Measurements from ENCODE around the gene RPP25.

Gene RPP25

DNA sequence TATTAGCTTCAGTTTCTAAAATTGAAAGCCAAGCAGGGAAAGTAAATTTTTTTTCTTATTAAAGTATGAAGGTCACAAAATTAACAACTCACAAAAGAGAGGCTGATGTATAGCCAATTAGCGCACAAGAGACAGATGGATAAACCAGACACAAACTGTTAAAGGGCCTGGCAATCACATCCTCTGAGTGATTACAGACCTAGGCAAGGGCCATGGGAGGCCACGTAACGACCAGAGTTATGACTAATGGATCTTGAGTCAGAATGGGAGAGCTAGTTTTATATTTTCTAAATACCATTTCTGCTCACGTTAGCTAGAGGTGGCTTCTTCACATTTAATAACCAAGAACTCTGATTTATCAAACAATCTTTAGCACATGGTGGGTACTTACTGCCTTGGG, 21.0 kb upstream of the RPP25 start:
- Histone ChIP-seq H3K36me3 (no peaks in the 10 kb centered on the region), H4K20me1 (no peaks in the 10 kb centered on the region; a peak in 1 of 22 replicates), H3K27me3 (no peaks in the 10 kb centered on the region), H3K9me3 (replicated peaks in 1 of 11) (no peaks in the 10 kb centered on the region), H3K4me3 (no peak overlapping the region), H3K4me2 (no peak overlapping the region), H3K9ac (no peak overlapping the region), H3K27ac (no peak overlapping the region), H3K4me1 (no peaks in the 10 kb centered on the region)
- no peak for TF ChIP-seq Cebpa-rat (IDR thresholded peaks at IDR 0.05)

DNA sequence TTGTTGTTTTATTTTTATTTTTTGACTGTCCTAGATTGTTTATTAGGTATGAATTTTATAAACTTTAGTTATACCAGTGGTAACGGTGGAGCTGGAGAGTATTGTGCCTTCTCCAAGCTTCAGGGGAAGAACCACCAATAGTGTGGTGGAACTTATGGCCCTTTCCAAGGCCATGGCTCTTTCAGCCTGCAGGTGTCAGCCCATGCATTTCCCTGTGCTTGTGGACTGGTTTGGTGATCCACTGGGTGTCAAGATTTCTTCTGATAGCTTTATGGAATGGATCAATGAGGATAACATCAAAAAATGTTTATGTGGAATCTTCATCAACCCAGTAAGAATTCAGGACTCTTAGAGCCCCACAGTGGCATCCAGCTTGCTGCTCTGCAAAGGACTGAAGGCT, 19.6 kb upstream of the RPP25 start:
- Histone ChIP-seq H3K9ac (no peak overlapping the region), H3K9me3 (replicated peaks in 1 of 11) (no peaks in the 10 kb centered on the region), H3K36me3 (no peaks in the 10 kb centered on the region), H3K4me3 (no peak overlapping the region), H3K4me2 (no peak overlapping the region), H3K27ac (no peak overlapping the region), H3K27me3 (no peaks in the 10 kb centered on the region), H3K4me1 (no peaks in the 10 kb centered on the region), H4K20me1 (no peaks in the 10 kb centered on the region; a peak in 1 of 22 replicates)
- no peak for TF ChIP-seq Cebpa-rat (IDR thresholded peaks at IDR 0.05)

DNA sequence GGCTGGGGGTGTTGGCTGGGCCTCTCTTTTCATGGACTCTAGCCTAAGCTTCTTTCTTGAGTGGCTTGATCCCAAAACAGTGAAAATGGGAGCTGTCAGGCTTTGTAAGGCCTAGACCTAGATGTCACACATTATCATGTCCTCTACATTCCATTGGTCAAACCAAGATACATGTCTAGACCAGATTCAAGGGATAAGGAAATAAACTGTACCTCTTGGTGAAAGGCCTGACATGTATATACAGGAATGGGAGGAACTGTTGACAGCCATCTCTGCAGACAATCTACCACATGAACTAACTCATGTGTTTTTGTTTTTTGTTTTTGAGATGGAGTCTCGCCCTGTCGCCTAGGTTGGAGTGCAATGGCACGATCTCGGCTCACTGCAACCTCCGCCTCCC, 11.1 kb upstream of the RPP25 start:
- H3K27me3 ChIP-seq = no peaks in the 10 kb centered on the region
- H3K9me3 ChIP-seq (replicated peaks in 1 of 11) = no peaks in the 10 kb centered on the region
- H3K4me1 ChIP-seq = 0 out of 20 replicates have a peak, but pooled peaks cover 0 to 7% (median 0%) of the 10 kb centered on the region in 10 experiments
- no peaks in the 10 kb centered on the region; a peak in 1 of 22 replicates for H4K20me1 ChIP-seq
- no peak overlapping the region for H3K4me2 ChIP-seq
- H3K27ac ChIP-seq = no peak overlapping the region
- no peaks in the 10 kb centered on the region for H3K36me3 ChIP-seq
- H3K4me3 ChIP-seq = no peak overlapping the region
- no peak overlapping the region for H3K9ac ChIP-seq
- no peak for TF ChIP-seq Cebpa-rat (IDR thresholded peaks at IDR 0.05)

DNA sequence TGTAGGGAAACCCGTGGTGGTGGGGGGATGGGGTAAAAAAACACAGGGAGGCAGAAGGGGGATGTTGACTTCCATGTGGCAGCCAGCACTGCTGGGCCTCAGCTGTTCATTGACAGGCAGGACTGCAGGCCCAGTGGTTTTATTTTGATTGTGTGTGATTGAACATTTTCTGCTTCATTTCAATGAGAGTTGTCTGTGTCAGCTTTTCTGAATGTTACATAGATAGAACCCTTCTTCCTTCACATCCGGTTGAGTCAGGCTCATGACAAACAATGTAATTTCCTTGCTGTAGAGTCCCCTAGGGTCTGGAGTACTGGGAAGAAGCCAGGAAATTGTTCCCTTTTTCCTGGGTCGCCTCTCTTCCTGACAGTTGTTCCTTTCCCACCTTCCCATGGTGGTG, 8.2 kb upstream of the RPP25 start:
- Histone ChIP-seq H3K27ac (no peak overlapping the region), H3K4me2 (peak overlapping the region in 1 of 11 experiments; percentile 17; a peak in 1 of 22 replicates), H3K9me3 (replicated peaks in 1 of 11) (no peaks in the 10 kb centered on the region), H3K36me3 (no peaks in the 10 kb centered on the region), H3K4me1 (peaks cover 0 to 13% (median 7%) of the 10 kb centered on the region in 10 experiments; a peak in 9 of 20 replicates), H3K4me3 (no peak overlapping the region), H3K27me3 (peaks cover 7 to 20% (median 18%) of the 10 kb centered on the region in 11 experiments), H4K20me1 (no peaks in the 10 kb centered on the region; a peak in 1 of 22 replicates), H3K9ac (no peak overlapping the region)
- no peak for TF ChIP-seq Cebpa-rat (IDR thresholded peaks at IDR 0.05)

DNA sequence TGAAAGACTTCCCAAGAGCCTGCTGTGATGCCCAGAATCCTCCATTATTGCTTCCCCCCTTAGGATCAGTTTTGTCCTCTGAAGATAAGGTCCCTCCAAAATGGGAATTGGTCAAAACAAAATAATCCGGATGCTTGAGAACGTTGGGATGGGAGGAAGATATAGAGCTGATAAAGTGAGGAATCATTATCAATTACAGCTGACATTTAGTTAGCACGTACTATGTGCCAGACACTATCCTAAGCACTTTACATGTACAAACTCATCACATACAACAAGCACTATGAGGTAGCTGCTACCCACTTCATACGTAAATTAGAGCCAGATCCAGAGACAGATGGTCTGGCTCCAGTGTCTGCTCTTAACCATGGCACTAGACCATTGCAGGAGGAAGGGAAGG, 6.6 kb upstream of the RPP25 start:
- Histone ChIP-seq H3K9me3 (replicated peaks in 1 of 11) (no peaks in the 10 kb centered on the region), H4K20me1 (peaks cover 0 to 9% (median 6%) of the 10 kb centered on the region in 11 experiments; a peak in 8 of 22 replicates), H3K4me1 (peaks cover 0 to 17% (median 9%) of the 10 kb centered on the region in 10 experiments; a peak in 18 of 20 replicates), H3K4me3 (no peak overlapping the region), H3K27me3 (peaks cover 23 to 36% (median 34%) of the 10 kb centered on the region in 11 experiments), H3K36me3 (no peaks in the 10 kb centered on the region), H3K4me2 (no peak overlapping the region), H3K27ac (no peak overlapping the region), H3K9ac (no peak overlapping the region)
- TF ChIP-seq Cebpa-rat (IDR thresholded peaks at IDR 0.05) = no peak

DNA sequence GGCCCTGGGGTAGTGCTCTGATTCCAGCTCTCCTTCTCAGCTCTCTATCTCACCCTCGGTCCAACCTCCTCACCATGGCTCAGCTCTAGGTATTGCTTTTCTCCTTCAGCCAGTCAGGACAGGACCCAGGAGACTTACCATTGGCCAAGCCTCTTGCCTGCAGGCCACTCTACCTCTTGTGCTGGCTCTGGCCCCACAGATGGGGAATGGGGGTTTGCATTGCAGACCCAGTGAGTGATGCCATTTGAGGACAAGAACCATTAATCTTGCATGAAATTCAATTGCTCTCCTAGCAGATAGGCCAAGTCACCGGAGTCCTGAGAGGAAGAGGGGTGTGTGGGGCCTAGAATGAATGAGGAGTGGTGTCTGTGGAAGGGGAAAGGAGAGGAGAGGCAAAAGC, 6.1 kb upstream of the RPP25 start:
- Histone ChIP-seq H3K27me3 (peaks cover 28 to 42% (median 39%) of the 10 kb centered on the region in 11 experiments), H3K36me3 (no peaks in the 10 kb centered on the region), H3K9ac (no peak overlapping the region), H3K4me3 (no peak overlapping the region), H3K9me3 (replicated peaks in 1 of 11) (no peaks in the 10 kb centered on the region), H3K4me1 (peaks cover under 1 to 19% (median 13%) of the 10 kb centered on the region in 10 experiments; a peak in 19 of 20 replicates), H3K4me2 (no peak overlapping the region), H4K20me1 (peaks cover 0 to 12% (median 6%) of the 10 kb centered on the region in 11 experiments; a peak in 10 of 22 replicates), H3K27ac (no peak overlapping the region)
- no peak; a peak in 1 of 22 replicates for TF ChIP-seq Cebpa-rat (IDR thresholded peaks at IDR 0.05)

DNA sequence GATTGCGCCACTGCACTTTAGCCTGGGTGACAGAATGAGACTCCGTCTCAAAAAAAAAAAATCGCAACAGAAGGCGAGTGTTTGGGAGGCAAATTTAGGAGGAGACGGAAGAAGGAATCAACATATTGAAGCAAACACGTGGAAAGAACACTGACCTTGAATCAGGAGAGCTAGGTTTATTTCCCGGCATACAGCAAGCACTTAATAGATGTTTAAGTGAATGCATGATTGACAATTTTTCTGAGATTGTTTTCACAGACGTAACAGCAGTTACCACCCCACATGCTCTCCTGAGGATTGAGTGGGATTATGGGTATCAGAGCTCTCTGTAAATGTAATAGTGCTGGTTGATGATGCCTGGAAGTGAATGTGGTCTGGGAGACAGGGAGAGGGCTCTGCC, 5.6 kb upstream of the RPP25 start:
- no peak for TF ChIP-seq Cebpa-rat (IDR thresholded peaks at IDR 0.05)
- H3K9me3 ChIP-seq (replicated peaks in 1 of 11) = no peaks in the 10 kb centered on the region

DNA sequence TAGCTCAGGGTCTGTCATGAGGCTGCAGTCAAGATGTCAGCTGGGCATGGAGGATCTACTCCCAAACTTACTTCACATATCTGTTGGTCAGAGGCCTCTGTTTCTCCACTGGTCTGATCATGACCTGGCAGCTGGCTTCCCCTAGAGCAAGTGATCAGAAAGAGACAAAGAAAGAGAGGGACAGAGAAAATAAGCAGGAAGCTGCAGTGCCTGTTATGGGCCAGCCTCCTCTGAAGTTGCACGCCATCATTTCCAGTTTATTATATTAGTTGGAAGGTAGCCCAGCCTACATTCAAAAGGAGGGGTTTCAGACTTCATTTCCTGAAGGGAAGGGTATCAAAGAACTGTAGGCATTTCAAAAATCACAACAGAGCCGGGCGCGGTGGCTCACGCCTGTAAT, 5.0 kb upstream of the RPP25 start:
- H3K36me3 ChIP-seq = no peaks in the 10 kb centered on the region
- peak overlapping the region in 5 of 11 experiments; percentile 4 to 35 (median 22); a peak in 6 of 22 replicates for H3K4me2 ChIP-seq
- peaks cover 11 to 30% (median 23%) of the 10 kb centered on the region in 10 experiments; a peak in 19 of 20 replicates for H3K4me1 ChIP-seq
- H3K27ac ChIP-seq = no peak overlapping the region
- no peak overlapping the region for H3K4me3 ChIP-seq
- TF ChIP-seq Cebpa-rat (IDR thresholded peaks at IDR 0.05) = no peak
- peaks cover 0 to 20% (median 6%) of the 10 kb centered on the region in 11 experiments; a peak in 10 of 22 replicates for H4K20me1 ChIP-seq
- H3K9ac ChIP-seq = no peak overlapping the region
- H3K27me3 ChIP-seq = peaks cover 39 to 52% (median 50%) of the 10 kb centered on the region in 11 experiments
- no peaks in the 10 kb centered on the region; a peak in 1 of 22 replicates for H3K9me3 ChIP-seq (replicated peaks in 1 of 11)

More for the DNA sequence above, 5.6 kb upstream of the RPP25 start:
- Histone ChIP-seq H3K4me2 (no peak overlapping the region), H4K20me1 (peaks cover 0 to 16% (median 6%) of the 10 kb centered on the region in 11 experiments; a peak in 10 of 22 replicates), H3K9ac (no peak overlapping the region), H3K4me3 (no peak overlapping the region), H3K27ac (no peak overlapping the region), H3K4me1 (peaks cover 5 to 24% (median 18%) of the 10 kb centered on the region in 10 experiments; a peak in 19 of 20 replicates), H3K36me3 (no peaks in the 10 kb centered on the region), H3K27me3 (peaks cover 33 to 46% (median 44%) of the 10 kb centered on the region in 11 experiments)

DNA sequence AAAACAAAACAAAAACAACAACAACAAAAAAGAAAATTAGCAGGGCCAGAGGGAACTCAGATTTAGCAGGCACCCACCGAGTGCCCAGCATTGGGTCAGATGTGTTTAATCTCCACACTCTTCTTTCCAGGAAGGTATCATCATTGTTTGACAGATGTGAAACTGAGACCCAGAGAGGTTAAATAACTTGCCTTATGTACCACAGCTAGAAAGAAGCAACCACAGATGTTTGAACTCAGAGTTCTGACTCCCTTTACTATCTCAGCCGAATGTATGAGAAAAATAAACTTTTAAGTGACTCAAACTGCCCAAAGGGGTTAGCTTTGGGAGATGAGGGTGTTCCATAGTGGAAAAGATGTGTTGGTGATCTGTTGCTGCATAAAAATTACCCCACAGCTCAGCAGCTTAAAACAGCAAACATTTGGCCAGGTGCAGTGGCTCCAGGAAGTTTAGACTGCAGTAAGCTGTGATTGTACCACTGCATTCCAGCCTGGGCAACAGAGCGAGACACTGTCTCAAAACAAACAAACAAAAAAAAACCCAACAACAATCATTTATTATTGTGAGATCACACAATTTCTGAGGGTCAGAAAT, 4.5 kb upstream of the RPP25 start:
- H3K4me2 ChIP-seq = peak overlapping the region in 5 of 11 experiments; percentile 4 to 35 (median 22); a peak in 7 of 22 replicates
- no peak overlapping the region for H3K27ac ChIP-seq
- TF ChIP-seq Cebpa-rat (IDR thresholded peaks at IDR 0.05) = no peak
- H3K9ac ChIP-seq = no peak overlapping the region
- peaks cover 0 to 21% (median 6%) of the 10 kb centered on the region in 11 experiments; a peak in 10 of 22 replicates for H4K20me1 ChIP-seq
- H3K4me3 ChIP-seq = no peak overlapping the region
- H3K27me3 ChIP-seq = peaks cover 44 to 57% (median 55%) of the 10 kb centered on the region in 11 experiments
- no peaks in the 10 kb centered on the region for H3K36me3 ChIP-seq
- peaks cover 0 to 5% (median 0%) of the 10 kb centered on the region in 11 experiments; a peak in 11 of 22 replicates for H3K9me3 ChIP-seq (replicated peaks in 1 of 11)
- peaks cover 16 to 35% (median 28%) of the 10 kb centered on the region in 10 experiments; a peak in 19 of 20 replicates for H3K4me1 ChIP-seq

Data from BLaER1 treated with 17β-estradiol and CSF1 and Interleukin-3, amounts not matched to agents 10 nM and 100 nM (cell line).